MCF 10A (cell line): ENCODE measurements around the gene MXD3. TPM values are rescaled to one million over a fixed set of nuclear protein-coding genes. Genes with fewer than 3 reads are reported as not detected.

Experiments
- BruUV-seq: library from RNA; stranded (reverse); fragments of 400-500 nt; replicated peaks from 2 replicates; lab custom pipeline; 2021; lab: Mats Ljungman, UMichigan
- CTCF ChIA-PET: fragments of 300-600 bp; sonication (Branson Sonifier 250); formaldehyde crosslinking; extraction: SDS; loops from one replicate; lab custom pipeline; 2021; ENCODE audit warnings: antibody characterized with exemption, inconsistent platforms; lab: Yijun Ruan, JAX
- POLR2A ChIA-PET: fragments of 300-600, 350-650 bp; sonication (Branson Sonifier 250); formaldehyde crosslinking; extraction: SDS; loops from one replicate; lab custom pipeline; 2020; ENCODE audit warnings: antibody characterized with exemption, inconsistent platforms; lab: Yijun Ruan, JAX
- DNase-seq: peaks from one replicate; pipeline ENCODE4 v3.0.0-alpha.2; 2018; ENCODE audit not compliant: unreplicated experiment
- H3K27ac Mint-ChIP-seq: one replicate; pipeline ENCODE4 v1.8.0; 2022; ENCODE audit warnings: mild to moderate bottlenecking, low read depth, mixed read lengths; ENCODE audit not compliant: unreplicated experiment
- H3K27me3 Mint-ChIP-seq: one replicate; pipeline ENCODE4 v1.8.0; 2022; ENCODE audit warnings: mixed read lengths; ENCODE audit not compliant: insufficient read depth, unreplicated experiment
- H3K36me3 Mint-ChIP-seq: one replicate; pipeline ENCODE4 v1.8.0; 2022; ENCODE audit warnings: mild to moderate bottlenecking, moderate library complexity, mixed read lengths; ENCODE audit not compliant: insufficient read depth, unreplicated experiment
- H3K4me1 Mint-ChIP-seq: one replicate; pipeline ENCODE4 v1.8.0; 2022; ENCODE audit warnings: mixed read lengths; ENCODE audit not compliant: insufficient read depth, unreplicated experiment
- H3K4me3 Mint-ChIP-seq: one replicate; pipeline ENCODE4 v1.8.0; 2022; ENCODE audit warnings: mild to moderate bottlenecking, moderate library complexity, mixed read lengths; ENCODE audit not compliant: unreplicated experiment
- H3K9me3 Mint-ChIP-seq: one replicate; pipeline ENCODE4 v1.8.0; 2022; ENCODE audit warnings: mixed read lengths; ENCODE audit not compliant: unreplicated experiment
- intact Hi-C: fragments of 100-400 bp; cut with micrococcal nuclease; formaldehyde crosslinking; loops from 2 replicates; pipeline ENCODE4 v1.14.1; 2022
- total RNA-seq: library from RNA; stranded (reverse); gene quantifications from 2 replicates; pipeline ENCODE4 v1.2.3, GENCODE V29; 2022
- TF ChIP-seq, protein P1 (sequence below): fragments of 200-600 bp; IDR thresholded peaks from one replicate; pipeline ENCODE4 v1.8.0; 2022; ENCODE audit warnings: antibody characterized with exemption, mild to moderate bottlenecking; ENCODE audit not compliant: unreplicated experiment

Gene MXD3
- total RNA-seq, 1 experiment from 2014 or later, result 13.2 TPM

DNA sequence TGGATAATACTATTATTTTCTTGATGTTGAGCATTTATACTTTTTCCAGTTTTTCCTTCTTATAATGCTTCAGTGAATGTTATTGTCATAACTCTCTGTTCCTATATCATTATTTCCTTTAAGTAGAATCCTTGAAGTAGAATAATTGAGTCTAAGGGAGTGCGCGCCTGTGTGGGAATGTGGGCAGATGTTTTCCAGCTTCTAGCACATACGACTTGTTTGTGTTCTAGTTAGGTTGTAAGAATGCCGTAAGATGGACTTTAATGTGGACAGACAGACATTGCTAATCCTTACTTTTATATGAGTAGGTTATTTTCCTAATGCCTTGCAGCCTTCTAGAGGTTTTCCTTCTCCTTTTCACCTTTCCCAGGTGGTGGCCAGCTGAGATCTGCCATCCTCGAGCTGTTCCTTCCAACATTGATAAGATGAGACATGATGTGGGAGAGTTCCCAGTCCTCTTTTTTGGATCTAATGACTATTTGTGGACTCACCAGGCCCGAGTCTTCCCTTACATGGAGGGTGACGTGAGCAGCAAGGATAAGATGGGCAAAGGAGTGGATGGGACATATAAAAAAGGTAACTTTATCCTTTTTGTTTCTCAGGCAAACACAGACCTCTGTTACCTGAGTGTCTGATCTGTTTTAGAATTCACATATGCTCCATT lies 42.3 kb downstream of the MXD3 start:
- BruUV-seq, result no TSS peak
- Mint-ChIP-seq H3K27me3 (no peaks in the 10 kb centered on the region), H3K27ac (peak overlapping the region; percentile 50), H3K4me1 (peaks cover 17% of the 10 kb centered on the region), H3K36me3 (peaks cover 99% of the 10 kb centered on the region), H3K9me3 (no peaks in the 10 kb centered on the region), H3K4me3 (no peak overlapping the region)
- intact Hi-C loops, result no loop called here
- DNase-seq, result no peak
- TF ChIP-seq, protein P1, sequence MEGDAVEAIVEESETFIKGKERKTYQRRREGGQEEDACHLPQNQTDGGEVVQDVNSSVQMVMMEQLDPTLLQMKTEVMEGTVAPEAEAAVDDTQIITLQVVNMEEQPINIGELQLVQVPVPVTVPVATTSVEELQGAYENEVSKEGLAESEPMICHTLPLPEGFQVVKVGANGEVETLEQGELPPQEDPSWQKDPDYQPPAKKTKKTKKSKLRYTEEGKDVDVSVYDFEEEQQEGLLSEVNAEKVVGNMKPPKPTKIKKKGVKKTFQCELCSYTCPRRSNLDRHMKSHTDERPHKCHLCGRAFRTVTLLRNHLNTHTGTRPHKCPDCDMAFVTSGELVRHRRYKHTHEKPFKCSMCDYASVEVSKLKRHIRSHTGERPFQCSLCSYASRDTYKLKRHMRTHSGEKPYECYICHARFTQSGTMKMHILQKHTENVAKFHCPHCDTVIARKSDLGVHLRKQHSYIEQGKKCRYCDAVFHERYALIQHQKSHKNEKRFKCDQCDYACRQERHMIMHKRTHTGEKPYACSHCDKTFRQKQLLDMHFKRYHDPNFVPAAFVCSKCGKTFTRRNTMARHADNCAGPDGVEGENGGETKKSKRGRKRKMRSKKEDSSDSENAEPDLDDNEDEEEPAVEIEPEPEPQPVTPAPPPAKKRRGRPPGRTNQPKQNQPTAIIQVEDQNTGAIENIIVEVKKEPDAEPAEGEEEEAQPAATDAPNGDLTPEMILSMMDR, result no peak
- ChIA-PET POLR2A (interaction anchor here (0.7 to 2.0 kb wide), 12 partner anchors 10 to 86 kb away, joined by 3 to 12 read pairs (median 4); partner anchors contain the start of genes PRELID1 and RAB24), CTCF (interaction anchor here (0.7 to 3.2 kb wide), 7 partner anchors 16 to 232 kb away, joined by 3 to 23 read pairs (median 5); no protein-coding TSS in a partner anchor)

DNA sequence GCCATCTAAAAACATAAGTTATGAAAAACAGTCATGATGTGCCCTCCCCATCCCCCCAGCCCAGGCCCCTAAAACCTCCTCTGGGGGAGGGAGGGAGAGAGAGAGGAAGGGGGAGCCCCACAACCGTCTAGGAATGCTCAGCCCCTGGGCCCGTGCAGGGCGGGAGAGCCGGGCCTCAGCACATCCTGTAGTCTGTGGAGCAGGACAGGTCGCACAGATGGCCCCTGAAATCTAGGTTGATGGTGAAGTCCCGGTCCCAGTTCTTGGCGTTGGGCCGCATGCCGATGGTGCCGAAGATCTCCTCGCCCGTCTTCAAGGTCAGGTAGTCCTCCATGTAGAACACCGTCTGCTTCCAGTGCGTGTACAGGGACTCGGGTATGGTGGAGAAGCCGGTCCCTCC lies 46.3 kb downstream of the MXD3 start:
- H3K27me3 Mint-ChIP-seq, result no peaks in the 10 kb centered on the region
- intact Hi-C loops, result no loop called here
- CTCF ChIA-PET, result interaction anchor here (0.8 to 1.2 kb wide), 3 partner anchors 33 to 153 kb away, joined by 3 to 6 read pairs (median 3); no protein-coding TSS in a partner anchor
- TF ChIP-seq, protein P1, result no peak
- H3K27ac Mint-ChIP-seq, result no peak overlapping the region
- peaks cover 13% of the 10 kb centered on the region for H3K4me1 Mint-ChIP-seq
- H3K9me3 Mint-ChIP-seq, result no peaks in the 10 kb centered on the region
- H3K36me3 Mint-ChIP-seq, result peaks cover 98% of the 10 kb centered on the region
- DNase-seq, result no peak
- no TSS peak for BruUV-seq
- POLR2A ChIA-PET, result no interaction called here
- H3K4me3 Mint-ChIP-seq, result no peak overlapping the region

DNA sequence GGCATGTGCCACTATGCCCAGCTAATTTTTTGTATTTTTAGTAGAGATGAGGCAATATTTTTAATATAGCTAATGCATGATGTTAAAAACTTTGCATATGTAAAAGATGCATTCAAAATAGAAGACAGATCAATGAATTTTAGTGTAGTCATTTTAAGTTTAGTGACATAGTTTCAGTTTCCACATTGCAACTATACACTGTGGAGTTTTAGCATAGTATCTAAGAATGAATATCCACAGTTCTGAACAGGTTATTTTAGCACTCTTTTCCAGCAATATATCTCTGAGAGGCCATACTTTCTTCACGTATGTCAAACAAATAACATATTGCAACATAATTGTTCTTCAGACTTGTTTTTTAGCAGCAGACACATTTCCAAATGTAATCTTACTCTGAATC lies 47.5 kb downstream of the MXD3 start:
- POLR2A ChIA-PET, result interaction anchor here (0.7 to 1.4 kb wide), 3 partner anchors 8 to 191 kb away, joined by 3 to 5 read pairs (median 4); no protein-coding TSS in a partner anchor
- Mint-ChIP-seq H3K4me3 (no peak overlapping the region), H3K36me3 (peaks cover 98% of the 10 kb centered on the region), H3K4me1 (peaks cover 1% of the 10 kb centered on the region), H3K27me3 (no peaks in the 10 kb centered on the region), H3K27ac (no peak overlapping the region), H3K9me3 (no peaks in the 10 kb centered on the region)
- DNase-seq, result no peak
- intact Hi-C loops, result no loop called here
- CTCF ChIA-PET, result interaction anchor here (0.7 to 1.2 kb wide), 5 partner anchors 9 to 37 kb away, joined by 3 to 6 read pairs (median 3); no protein-coding TSS in a partner anchor
- TF ChIP-seq, protein P1, result no peak
- no TSS peak for BruUV-seq

DNA sequence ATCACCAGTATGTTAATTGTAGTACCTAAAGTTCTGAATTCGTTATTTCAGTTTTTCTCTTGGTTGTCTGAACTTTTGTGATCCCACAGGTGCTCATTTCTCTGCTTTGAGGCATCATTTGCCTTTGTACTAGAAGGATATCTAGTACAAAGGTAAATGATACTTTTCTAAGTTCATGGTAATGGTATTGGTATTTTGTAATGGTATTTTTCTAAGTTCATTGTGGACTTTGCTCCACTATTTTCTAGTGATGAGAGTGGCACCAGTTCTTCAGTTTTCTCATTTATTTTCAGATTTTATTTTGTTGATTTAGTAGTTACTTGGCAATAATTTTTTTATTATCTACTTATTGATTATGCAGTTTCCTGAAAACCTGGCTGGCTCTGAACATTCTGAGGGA lies 50.2 kb downstream of the MXD3 start:
- Mint-ChIP-seq H3K9me3 (no peaks in the 10 kb centered on the region), H3K4me1 (no peaks in the 10 kb centered on the region), H3K4me3 (no peak overlapping the region), H3K36me3 (peaks cover 98% of the 10 kb centered on the region), H3K27me3 (no peaks in the 10 kb centered on the region), H3K27ac (no peak overlapping the region)
- no peak for DNase-seq
- TF ChIP-seq, protein P1, result no peak
- POLR2A ChIA-PET, result no interaction called here
- intact Hi-C loops, result no loop called here
- no TSS peak for BruUV-seq
- CTCF ChIA-PET, result no interaction called here
